ENCODE measurements around the gene RAB7A. TPM values are rescaled to one million over a fixed set of nuclear protein-coding genes. Genes with fewer than 3 reads are reported as not detected.

The RAB7A gene
- total and polyA plus RNA-seq, 2 donors (not counting 1 experiment from before 2014, with no cell fraction given), result 62.7 to 138 TPM

DNA sequence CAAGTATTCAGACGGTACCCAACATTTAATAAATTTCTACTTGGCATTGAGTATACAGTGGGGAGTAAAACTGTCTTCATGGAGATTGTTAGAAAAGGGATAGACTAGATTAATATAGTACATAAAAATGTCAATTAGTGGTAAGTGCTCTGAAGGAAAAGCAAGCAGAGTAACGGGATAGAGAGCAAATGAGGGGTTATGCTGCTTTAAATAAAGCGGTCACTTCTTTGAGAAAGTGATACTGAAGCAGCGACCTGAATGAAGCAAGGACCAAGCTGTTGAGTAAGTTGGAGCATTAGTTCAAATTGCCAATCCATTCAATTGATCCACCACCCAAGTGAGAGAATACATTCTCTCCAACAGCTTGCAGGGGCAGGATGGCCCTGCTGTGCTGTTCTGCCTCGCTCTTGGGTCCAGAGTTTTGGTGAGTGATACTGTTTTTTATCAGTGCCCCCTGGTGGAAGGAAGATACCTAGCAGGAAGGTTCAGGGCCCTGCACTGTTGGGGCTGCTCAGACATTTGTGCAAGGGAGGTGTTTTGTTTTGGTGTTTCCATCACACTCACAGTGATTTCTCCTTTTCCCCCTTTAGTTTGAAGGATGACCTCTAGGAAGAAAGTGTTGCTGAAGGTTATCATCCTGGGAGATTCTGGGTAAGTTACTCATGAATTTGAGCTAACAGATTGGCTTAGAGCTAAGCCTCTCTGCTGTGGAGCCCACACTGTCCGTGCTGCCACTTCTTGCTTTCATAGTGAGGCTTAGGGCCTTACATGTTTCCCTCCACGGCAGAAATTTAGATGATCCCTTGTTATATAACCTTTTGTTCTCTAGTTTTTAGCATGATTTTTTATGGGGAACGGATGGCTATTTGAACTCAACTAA lies 69.0 kb downstream of the RAB7A start:
- H3K27ac ChIP-seq (ENCODE audit: low read length in 2 of 2), result no peak overlapping the region
- POLR2A ChIA-PET, result interaction anchor here (1.2 kb wide), 1 partner anchor 144 kb away, joined by 3 read pairs; the partner anchor contains the start of gene RPN1

More for the DNA sequence above, 69.0 kb downstream of the RAB7A start:
- H4K20me1 ChIP-seq (ENCODE audit: control insufficient read depth, insufficient read depth, low read length, poor library complexity, severe bottlenecking), result peaks cover 16% of the 10 kb centered on the region
- CTCF ChIA-PET, result interaction anchor here (0.6 to 6.8 kb wide), 28 partner anchors 9 to 718 kb away, joined by 3 to 85 read pairs (median 4); partner anchors contain the start of genes ACAD9 and RPN1
- 58% methylated on average over 3 of the region's 8 CpGs for WGBS (ENCODE audit: insufficient coverage)
- H3K9me3 Mint-ChIP-seq (ENCODE audit: insufficient read depth), result no peaks in the 10 kb centered on the region
- H2AFZ ChIP-seq (ENCODE audit: insufficient read depth, low read depth, low read length, poor library complexity, severe bottlenecking), result no peak overlapping the region
- H3K9me3 ChIP-seq (ENCODE audit: control extremely low read depth in 1 of 3, control insufficient read depth in 2 of 3, insufficient read depth in 1 of 3, low read length in 2 of 3), result no peaks in the 10 kb centered on the region
- H3K4me1 Mint-ChIP-seq, result peaks cover 49% of the 10 kb centered on the region
- no peaks in the 10 kb centered on the region for H3K27me3 ChIP-seq (replicated peaks in 1 of 4; ENCODE audit: control extremely low read depth in 1 of 4, control insufficient read depth in 3 of 4, insufficient read depth in 4 of 4, low read length in 3 of 4)
- H3K79me2 ChIP-seq (ENCODE audit: control insufficient read depth, insufficient read depth, low read length), result peaks cover 98% of the 10 kb centered on the region
- no peaks in the 10 kb centered on the region for H3K27me3 Mint-ChIP-seq
- TF ChIP-seq, protein P1, sequence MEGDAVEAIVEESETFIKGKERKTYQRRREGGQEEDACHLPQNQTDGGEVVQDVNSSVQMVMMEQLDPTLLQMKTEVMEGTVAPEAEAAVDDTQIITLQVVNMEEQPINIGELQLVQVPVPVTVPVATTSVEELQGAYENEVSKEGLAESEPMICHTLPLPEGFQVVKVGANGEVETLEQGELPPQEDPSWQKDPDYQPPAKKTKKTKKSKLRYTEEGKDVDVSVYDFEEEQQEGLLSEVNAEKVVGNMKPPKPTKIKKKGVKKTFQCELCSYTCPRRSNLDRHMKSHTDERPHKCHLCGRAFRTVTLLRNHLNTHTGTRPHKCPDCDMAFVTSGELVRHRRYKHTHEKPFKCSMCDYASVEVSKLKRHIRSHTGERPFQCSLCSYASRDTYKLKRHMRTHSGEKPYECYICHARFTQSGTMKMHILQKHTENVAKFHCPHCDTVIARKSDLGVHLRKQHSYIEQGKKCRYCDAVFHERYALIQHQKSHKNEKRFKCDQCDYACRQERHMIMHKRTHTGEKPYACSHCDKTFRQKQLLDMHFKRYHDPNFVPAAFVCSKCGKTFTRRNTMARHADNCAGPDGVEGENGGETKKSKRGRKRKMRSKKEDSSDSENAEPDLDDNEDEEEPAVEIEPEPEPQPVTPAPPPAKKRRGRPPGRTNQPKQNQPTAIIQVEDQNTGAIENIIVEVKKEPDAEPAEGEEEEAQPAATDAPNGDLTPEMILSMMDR (IDR thresholded peaks at IDR 0.05), result peak; percentile 80
- no peak for TF ChIP-seq EZH2 (IDR thresholded peaks at IDR 0.05; ENCODE audit: borderline replicate concordance, insufficient read depth, low read depth, low read length, poor library complexity, severe bottlenecking)
- H3K4me2 ChIP-seq (replicated peaks; ENCODE audit: low read depth, low read length, poor library complexity, severe bottlenecking), result peak overlapping the region; percentile 10
- H3K9ac ChIP-seq (ENCODE audit: low read length), result no peak overlapping the region
- H3K4me3 Mint-ChIP-seq, result no peak overlapping the region
- peaks cover 6 to 36% of the 10 kb centered on the region in 2 experiments for H3K36me3 ChIP-seq (replicated peaks in 1 of 2; ENCODE audit: control extremely low read depth in 1 of 2, control insufficient read depth in 1 of 2, extremely low read depth in 1 of 2, insufficient read depth in 2 of 2, low read length in 1 of 2)
- H3K4me1 ChIP-seq (ENCODE audit: control insufficient read depth in 2 of 2, insufficient read depth in 2 of 2, low read length in 2 of 2), result peaks cover 17 to 22% of the 10 kb centered on the region in 2 donors
- DNase-seq, result peak; percentile 81
- H3K27ac Mint-ChIP-seq, result peak overlapping the region; percentile 32
- intact Hi-C loops (cut with micrococcal nuclease), result loop anchor here (1.0 to 5.0 kb wide), 4 partner anchors 52 to 178 kb away; partner anchors contain the start of gene RAB7A
- peak; percentile 99 for ATAC-seq (ENCODE audit: low read depth)
- H3K4me3 ChIP-seq (ENCODE audit: control extremely low read depth in 1 of 5, extremely low read depth in 1 of 5, insufficient read depth in 1 of 5, low read depth in 2 of 5, low read length in 4 of 5), result no peak overlapping the region

All from B cell (primary cell).